Erythroblast (primary cell): Measurements from ENCODE around the gene OVCA2.

Source experiments
- GATA1 ChIP-seq: IDR thresholded peaks from 2 replicates; pipeline ENCODE4 v1.6.1; 2011; ENCODE audit warnings: low read depth, mild to moderate bottlenecking, control low read depth, low read length, moderate library complexity
- POLR2A ChIP-seq: IDR thresholded peaks from 2 replicates; pipeline ENCODE4 v1.6.1; 2011; ENCODE audit warnings: mild to moderate bottlenecking, low read length

- TF ChIP-seq POLR2A: no peak
- TF ChIP-seq GATA1: no peak
Measured at GRCh38 chr17:2071455-2072281, 29.8 kb downstream of the OVCA2 start.
